ENCODE results near the gene JAML. TPM values are rescaled to one million over a fixed set of nuclear protein-coding genes. Genes with fewer than 3 reads are reported as not detected.

The JAML gene
- total and polyA plus RNA-seq, 7 donors = 3.3 to 35.1 (median 6.1) TPM

DNA sequence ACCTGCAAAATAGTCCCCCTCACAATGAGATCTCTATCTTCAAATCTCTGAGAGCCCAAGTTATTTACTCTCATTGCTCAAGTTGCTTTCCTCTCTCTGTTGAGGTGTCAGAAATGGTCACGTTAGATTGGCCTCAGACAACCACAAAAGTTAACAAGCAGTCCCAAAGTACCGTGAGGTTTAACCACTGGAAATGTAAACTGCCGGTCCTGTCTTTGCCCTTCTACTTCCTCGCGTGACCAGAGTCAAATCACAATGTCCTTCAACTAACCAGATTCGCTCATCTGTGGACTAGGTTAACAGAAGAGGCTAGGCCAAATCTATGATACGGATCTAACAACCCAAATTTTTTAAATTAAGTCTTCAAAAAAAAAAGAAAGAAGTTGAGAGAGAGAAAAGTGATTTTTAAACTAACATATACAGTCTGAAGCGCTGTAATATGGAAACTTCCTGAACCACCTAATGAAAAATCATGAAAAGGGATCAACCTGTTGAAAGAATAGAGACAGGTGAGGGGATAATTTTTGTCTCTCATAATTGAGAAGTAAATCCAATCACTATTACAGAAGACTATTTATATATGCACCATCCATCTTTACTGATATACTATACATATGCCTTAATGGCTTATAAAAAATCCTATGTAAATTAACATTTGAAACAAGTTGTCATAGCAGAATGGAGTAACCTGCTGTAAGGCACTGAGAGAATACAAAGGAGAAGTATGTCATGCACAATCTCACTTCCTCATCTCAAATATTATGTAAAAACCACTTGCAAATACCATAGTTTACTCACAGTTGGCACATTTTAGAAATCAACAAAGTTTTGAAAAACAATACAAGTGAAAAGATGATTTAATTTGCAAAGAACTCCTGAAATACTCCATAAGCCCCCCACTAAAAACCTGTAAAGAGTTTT, 3.3 kb upstream of the JAML start:
- Histone ChIP-seq H3K36me3 (no peaks in the 10 kb centered on the region), H3K4me3 (no peak overlapping the region), H3K9me3 (no peaks in the 10 kb centered on the region), H3K27ac (no peak overlapping the region), H3K27me3 (no peaks in the 10 kb centered on the region), H3K4me1 (no peaks in the 10 kb centered on the region)
- 66 to 86% methylated on average over 8 of the region's 8 CpGs for WGBS, 2 donors
- TF ChIP-seq, protein P1, sequence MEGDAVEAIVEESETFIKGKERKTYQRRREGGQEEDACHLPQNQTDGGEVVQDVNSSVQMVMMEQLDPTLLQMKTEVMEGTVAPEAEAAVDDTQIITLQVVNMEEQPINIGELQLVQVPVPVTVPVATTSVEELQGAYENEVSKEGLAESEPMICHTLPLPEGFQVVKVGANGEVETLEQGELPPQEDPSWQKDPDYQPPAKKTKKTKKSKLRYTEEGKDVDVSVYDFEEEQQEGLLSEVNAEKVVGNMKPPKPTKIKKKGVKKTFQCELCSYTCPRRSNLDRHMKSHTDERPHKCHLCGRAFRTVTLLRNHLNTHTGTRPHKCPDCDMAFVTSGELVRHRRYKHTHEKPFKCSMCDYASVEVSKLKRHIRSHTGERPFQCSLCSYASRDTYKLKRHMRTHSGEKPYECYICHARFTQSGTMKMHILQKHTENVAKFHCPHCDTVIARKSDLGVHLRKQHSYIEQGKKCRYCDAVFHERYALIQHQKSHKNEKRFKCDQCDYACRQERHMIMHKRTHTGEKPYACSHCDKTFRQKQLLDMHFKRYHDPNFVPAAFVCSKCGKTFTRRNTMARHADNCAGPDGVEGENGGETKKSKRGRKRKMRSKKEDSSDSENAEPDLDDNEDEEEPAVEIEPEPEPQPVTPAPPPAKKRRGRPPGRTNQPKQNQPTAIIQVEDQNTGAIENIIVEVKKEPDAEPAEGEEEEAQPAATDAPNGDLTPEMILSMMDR (IDR thresholded peaks at IDR 0.05) = no peak
- TF ChIP-seq POLR2AphosphoS5 (IDR thresholded peaks at IDR 0.05) (no peak), POLR2A (IDR thresholded peaks at IDR 0.05) (no peak), EP300 (IDR thresholded peaks at IDR 0.05) (no peak)
- no peak for DNase-seq
- intact Hi-C loops (cut with DNase I) = no loop called here

GRCh38 chr11:118226781-118227180, 2.0 kb upstream of the JAML start:
- TF ChIP-seq POLR2A (IDR thresholded peaks at IDR 0.05) (no peak), EP300 (IDR thresholded peaks at IDR 0.05) (no peak), POLR2AphosphoS5 (IDR thresholded peaks at IDR 0.05) (no peak)
- TF ChIP-seq, protein P1 (IDR thresholded peaks at IDR 0.05) = no peak
- no peaks in the 10 kb centered on the region for H3K36me3 ChIP-seq
- DNase-seq = no peak
- peaks cover 0 to 11% (median under 1%) of the 10 kb centered on the region in 3 donors for H3K27me3 ChIP-seq
- no peak overlapping the region for H3K4me3 ChIP-seq
- WGBS, 2 donors = 48 to 85% methylated on average over 2 of the region's 2 CpGs
- no peak overlapping the region for H3K27ac ChIP-seq
- H3K9me3 ChIP-seq = no peaks in the 10 kb centered on the region
- no peaks in the 10 kb centered on the region for H3K4me1 ChIP-seq
- intact Hi-C loops (cut with DNase I) = no loop called here

DNA sequence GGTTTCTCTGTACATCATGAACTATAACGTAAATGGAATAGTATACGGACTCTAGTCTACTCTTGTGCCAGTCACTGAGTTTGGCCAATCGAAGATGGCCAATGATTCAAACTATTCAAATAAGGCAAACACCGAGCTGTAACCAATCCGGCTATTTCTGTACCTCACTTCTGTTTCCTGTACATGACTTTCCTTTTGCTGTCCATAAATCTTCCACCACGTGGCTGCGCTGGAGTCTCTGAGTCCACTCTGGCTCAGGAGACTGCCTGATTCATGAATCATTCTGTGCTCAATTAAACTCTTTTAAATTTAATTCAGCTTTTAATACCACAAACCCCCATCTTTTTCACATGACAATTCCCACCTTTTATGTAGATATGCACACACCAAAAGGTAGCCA, 1.5 kb upstream of the JAML start:
- WGBS, 2 donors = 60 to 82% methylated on average over 7 of the region's 7 CpGs
- intact Hi-C loops (cut with DNase I) = no loop called here
- H3K9me3 ChIP-seq = no peaks in the 10 kb centered on the region
- DNase-seq = no peak
- TF ChIP-seq POLR2AphosphoS5 (IDR thresholded peaks at IDR 0.05) = no peak
- TF ChIP-seq EP300 (IDR thresholded peaks at IDR 0.05) = no peak
- TF ChIP-seq, protein P1 (IDR thresholded peaks at IDR 0.05) = no peak
- TF ChIP-seq POLR2A (IDR thresholded peaks at IDR 0.05) = no peak
- H3K27me3 ChIP-seq = peaks cover 0 to 12% (median 5%) of the 10 kb centered on the region in 3 donors
- H3K4me1 ChIP-seq = no peaks in the 10 kb centered on the region
- H3K36me3 ChIP-seq = no peaks in the 10 kb centered on the region
- no peak overlapping the region for H3K27ac ChIP-seq
- no peak overlapping the region for H3K4me3 ChIP-seq

- no peaks in the 10 kb centered on the region for H3K9me3 ChIP-seq
- peak overlapping the region in 1 of 4 donors; percentile 28 for H3K4me3 ChIP-seq
- peaks cover 0 to 19% (median 7%) of the 10 kb centered on the region in 3 donors for H3K27me3 ChIP-seq
- no peaks in the 10 kb centered on the region for H3K36me3 ChIP-seq
- 51 to 86% methylated on average over 6 of the region's 6 CpGs for WGBS, 2 donors
- no peaks in the 10 kb centered on the region for H3K4me1 ChIP-seq
- intact Hi-C loops (cut with DNase I) = no loop called here
- peak overlapping the region in 1 of 4 donors; percentile 14 for H3K27ac ChIP-seq
- DNase-seq = no peak
- TF ChIP-seq POLR2AphosphoS5 (IDR thresholded peaks at IDR 0.05) = no peak
- TF ChIP-seq, protein P1 (IDR thresholded peaks at IDR 0.05) = no peak
- no peak for TF ChIP-seq EP300 (IDR thresholded peaks at IDR 0.05)
- TF ChIP-seq POLR2A (IDR thresholded peaks at IDR 0.05) = no peak
Observed at GRCh38 chr11:118223992-118224391, 819 bp downstream of the JAML start.

Data from sigmoid colon (tissue), 7 donors.